ENCODE results near the gene CDKN1A. TPM values are rescaled to one million over a fixed set of nuclear protein-coding genes. Genes with fewer than 3 reads are reported as not detected.
"Not testable (repeated sequence)": the region's sequence is repeated elsewhere in the genome, so short reads cannot be mapped to it uniquely, and the experiment has no call there.

CDKN1A gene
- total RNA-seq, 1 experiment from 2014 or later, result 75.1 TPM

GRCh38 chr6:36723992-36724391 is 45.5 kb downstream of the CDKN1A start:
- POLR2A ChIA-PET, result interaction anchor here (1.0 kb wide), 1 partner anchor 108 kb away, joined by 4 read pairs; no protein-coding TSS in a partner anchor

GRCh38 chr6:36724514-36725390 is 46.2 kb downstream of the CDKN1A start:
- TF ChIP-seq CTCF (IDR thresholded peaks at IDR 0.05) (peak; percentile 27; the same call in 1 of the 2 replicates), MLX (CRISPR knock-in tag; IDR thresholded peaks at IDR 0.05) (no peak), ZNF512 (CRISPR knock-in tag; IDR thresholded peaks at IDR 0.05; ENCODE audit: borderline replicate concordance) (no peak), JAZF1 (CRISPR knock-in tag; IDR thresholded peaks at IDR 0.05) (no peak), MXD4 (CRISPR knock-in tag; IDR thresholded peaks at IDR 0.05; ENCODE audit: borderline replicate concordance) (no peak)
- no peaks in the 10 kb centered on the region for H3K9me3 Mint-ChIP-seq
- no peak overlapping the region for H3K27ac Mint-ChIP-seq
- DNase-seq (ENCODE audit: low spot score) (peak; percentile 84), ATAC-seq (peak; percentile 93)
- peaks cover 2% of the 10 kb centered on the region; the same call in 1 of the 2 replicates for H3K4me1 Mint-ChIP-seq
- H3K27me3 Mint-ChIP-seq (ENCODE audit: low read depth), result peaks cover 2% of the 10 kb centered on the region; the same call in 1 of the 2 replicates
- no peak overlapping the region for H3K4me3 Mint-ChIP-seq
- ChIA-PET POLR2A (interaction anchor here (1.0 kb wide), 1 partner anchor 109 kb away, joined by 4 read pairs; no protein-coding TSS in a partner anchor), CTCF (interaction anchor here (0.6 to 2.7 kb wide), 23 partner anchors 10 to 293 kb away, joined by 3 to 18 read pairs (median 4); partner anchors contain the start of gene CDKN1A)
- no peaks in the 10 kb centered on the region for H3K36me3 Mint-ChIP-seq

More at GRCh38 chr6:36723992-36724391, 45.5 kb downstream of the CDKN1A start:
- H3K9me3 Mint-ChIP-seq; H3K4me1 Mint-ChIP-seq; H3K27me3 Mint-ChIP-seq (ENCODE audit: low read depth); DNase-seq (ENCODE audit: low spot score); ATAC-seq; H3K27ac Mint-ChIP-seq; H3K36me3 Mint-ChIP-seq; H3K4me3 Mint-ChIP-seq: not testable (repeated sequence)
- peak; percentile 48; the same call in 1 of the 2 replicates for TF ChIP-seq HMGA2 (CRISPR knock-in tag; IDR thresholded peaks at IDR 0.05)
- CTCF ChIA-PET, result interaction anchor here (0.6 to 2.7 kb wide), 24 partner anchors 8 to 294 kb away, joined by 3 to 18 read pairs (median 4); partner anchors contain the start of genes CDKN1A and SRSF3

GRCh38 chr6:36725581-36725980 is 47.1 kb downstream of the CDKN1A start:
- H3K27ac Mint-ChIP-seq, result no peak overlapping the region

GRCh38 chr6:36727505-36728021 is 49.0 kb downstream of the CDKN1A start:
- Mint-ChIP-seq H3K4me3 (no peak overlapping the region), H3K4me1 (peaks cover 13% of the 10 kb centered on the region), H3K27ac (no peak overlapping the region), H3K27me3 (ENCODE audit: low read depth) (peaks cover 2% of the 10 kb centered on the region; the same call in 1 of the 2 replicates), H3K9me3 (no peaks in the 10 kb centered on the region), H3K36me3 (no peaks in the 10 kb centered on the region)
- ATAC-seq (no peak), DNase-seq (ENCODE audit: low spot score) (no peak)
- CTCF ChIA-PET, result interaction anchor here (1.2 to 1.6 kb wide), 2 partner anchors 55 to 113 kb away, joined by 3 to 6 read pairs; no protein-coding TSS in a partner anchor
- POLR2A ChIA-PET, result no interaction called here
- TF ChIP-seq ZNF423 (CRISPR knock-in tag; IDR thresholded peaks at IDR 0.05) (no peak), ZBTB43 (CRISPR knock-in tag; IDR thresholded peaks at IDR 0.05) (no peak), ZNF425 (CRISPR knock-in tag; conservative IDR thresholded peaks at IDR 0.05) (no peak), AR (CRISPR knock-in tag; IDR thresholded peaks at IDR 0.05) (no peak), RELA (CRISPR knock-in tag; IDR thresholded peaks at IDR 0.05; ENCODE audit: borderline replicate concordance) (no peak)

More at GRCh38 chr6:36725581-36725980, 47.1 kb downstream of the CDKN1A start:
- no peaks in the 10 kb centered on the region for H3K9me3 Mint-ChIP-seq
- DNase-seq (ENCODE audit: low spot score) (no peak), ATAC-seq (no peak)
- POLR2A ChIA-PET, result interaction anchor here (0.6 kb wide), 1 partner anchor 148 kb away, joined by 3 read pairs; no protein-coding TSS in a partner anchor
- peaks cover 2% of the 10 kb centered on the region; the same call in 1 of the 2 replicates for H3K4me1 Mint-ChIP-seq
- H3K36me3 Mint-ChIP-seq, result no peaks in the 10 kb centered on the region
- TF ChIP-seq TP53 (CRISPR knock-in tag; IDR thresholded peaks at IDR 0.05) (no peak), SOX15 (CRISPR knock-in tag; IDR thresholded peaks at IDR 0.05) (no peak)
- no peak overlapping the region for H3K4me3 Mint-ChIP-seq
- CTCF ChIA-PET, result interaction anchor here (1.5 to 2.7 kb wide), 5 partner anchors 33 to 111 kb away, joined by 3 to 18 read pairs (median 13); no protein-coding TSS in a partner anchor
- peaks cover 2% of the 10 kb centered on the region; the same call in 1 of the 2 replicates for H3K27me3 Mint-ChIP-seq (ENCODE audit: low read depth)

All from WTC11 (cell line).